Uterus (tissue), 4 donors: ENCODE results near the gene FAM83D. TPM values are rescaled to one million over a fixed set of nuclear protein-coding genes. Genes with fewer than 3 reads are reported as not detected.

Source experiments
- DNase-seq, 2 donors: peaks; one replicate each; pipeline ENCODE4 v3.0.0-alpha.2; 2019 to 2020
- H3K27ac ChIP-seq, 2 donors: fragments of 200-600 bp; sonication (generic); 1 replicate in 1 of 2; 2 replicates in 1 of 2; pipeline ENCODE4 v1.5.1; 2016 to 2018
- H3K27me3 ChIP-seq, 2 donors: fragments of 200-600 bp; sonication (generic); one replicate each; pipeline ENCODE4 v1.5.1; 2018 to 2019; ENCODE audit warnings: control low read depth in 1 of 2
- H3K36me3 ChIP-seq, 2 donors: fragments of 200-600 bp; sonication (generic); one replicate each; pipeline ENCODE4 v1.5.1; 2019; ENCODE audit warnings: control low read depth in 1 of 2
- H3K4me1 ChIP-seq, 2 donors: fragments of 200-600 bp; sonication (generic); one replicate each; pipeline ENCODE4 v1.5.1; 2018 to 2019; ENCODE audit warnings: control low read depth in 1 of 2
- H3K4me3 ChIP-seq, 2 donors: fragments of 200-600 bp; sonication (generic); 1 replicate in 1 of 2; 2 replicates in 1 of 2; pipeline ENCODE4 v1.5.1; 2018 to 2019; ENCODE audit warnings: mild to moderate bottlenecking in 1 of 2
- H3K9me3 ChIP-seq, 2 donors: fragments of 200-600 bp; sonication (generic); one replicate each; pipeline ENCODE4 v1.5.1; 2019; ENCODE audit warnings: control low read depth in 1 of 2
- CTCF ChIP-seq, 4 experiments: fragments of 200-600 bp in 2 of 4; fragments of 450-650 bp in 2 of 4; sonication (generic) in 2 of 4; IDR thresholded peaks; one replicate each; pipeline ENCODE4 v1.5.1; 2016 to 2019; ENCODE audit warnings: antibody characterized with exemption in 4 of 4, mild to moderate bottlenecking in 2 of 4, moderate library complexity in 1 of 4
- POLR2A ChIP-seq, 2 donors: fragments of 450-650 bp; IDR thresholded peaks; one replicate each; pipeline ENCODE4 v1.6.1; 2016; ENCODE audit warnings: antibody characterized with exemption in 2 of 2, mild to moderate bottlenecking in 1 of 2, moderate library complexity in 1 of 2
- intact Hi-C: fragments of 100-400 bp; cut with DNase I; formaldehyde crosslinking; loops from one replicate; pipeline ENCODE4 v1.15.1; 2023; ENCODE audit warnings: low total_unique reads
- total RNA-seq, 4 donors: library from RNA; depleted of rRNA in 3 of 4; stranded (reverse); fragments of >200 nt in 3 of 4; gene quantifications; one replicate each; pipeline versions ENCODE4 v1.1.0 to v1.2.4, GENCODE V29; 2014 to 2023
- donor health status: DM: yes; HTN: yes; CAD: no.

Gene FAM83D
- total RNA-seq, 4 donors from 2014 or later, result 0.61 to 15.1 TPM; not detected in 2

GRCh38 chr20:38926934-38927616 lies 858 bp downstream of the FAM83D start:
- H3K27ac ChIP-seq, result no peak overlapping the region
- H3K36me3 ChIP-seq, result no peaks in the 10 kb centered on the region
- DNase-seq, result no peak
- no peaks in the 10 kb centered on the region for H3K9me3 ChIP-seq
- TF ChIP-seq POLR2A (IDR thresholded peaks at IDR 0.05) (no peak), CTCF (IDR thresholded peaks at IDR 0.05) (no peak)
- intact Hi-C loops, result no loop called here
- peaks cover 0 to 6% of the 10 kb centered on the region in 2 donors for H3K4me1 ChIP-seq
- H3K4me3 ChIP-seq, result peak overlapping the region; percentile 33 to 39
- H3K27me3 ChIP-seq, result no peaks in the 10 kb centered on the region

- Histone ChIP-seq H3K4me3 (no peak overlapping the region), H3K9me3 (no peaks in the 10 kb centered on the region), H3K27ac (no peak overlapping the region), H3K36me3 (no peaks in the 10 kb centered on the region), H3K4me1 (peaks cover 0 to 6% of the 10 kb centered on the region in 2 donors), H3K27me3 (no peaks in the 10 kb centered on the region)
- no peak for DNase-seq
- TF ChIP-seq POLR2A (IDR thresholded peaks at IDR 0.05) (no peak), CTCF (IDR thresholded peaks at IDR 0.05) (no peak)
- intact Hi-C loops, result no loop called here
These were observed 1.8 kb downstream of the FAM83D start for GRCh38 chr20:38927902-38928578.

GRCh38 chr20:38930242-38930569 lies 4.0 kb downstream of the FAM83D start:
- H3K9me3 ChIP-seq, result no peaks in the 10 kb centered on the region
- TF ChIP-seq CTCF (IDR thresholded peaks at IDR 0.05), result no peak
- no peak for TF ChIP-seq POLR2A (IDR thresholded peaks at IDR 0.05)
- H3K36me3 ChIP-seq, result no peaks in the 10 kb centered on the region
- no peak overlapping the region for H3K27ac ChIP-seq
- peaks cover 0 to 6% of the 10 kb centered on the region in 2 donors for H3K4me1 ChIP-seq
- no peak for DNase-seq
- no peak overlapping the region for H3K4me3 ChIP-seq
- intact Hi-C loops, result no loop called here
- H3K27me3 ChIP-seq, result no peaks in the 10 kb centered on the region

- intact Hi-C loops, result no loop called here
- H3K36me3 ChIP-seq, result no peaks in the 10 kb centered on the region
- H3K9me3 ChIP-seq, result no peaks in the 10 kb centered on the region
- TF ChIP-seq POLR2A (IDR thresholded peaks at IDR 0.05) (no peak), CTCF (IDR thresholded peaks at IDR 0.05) (no peak)
- H3K27ac ChIP-seq, result no peak overlapping the region
- H3K4me1 ChIP-seq, result peaks cover 0 to 1% of the 10 kb centered on the region in 2 donors
- no peak overlapping the region for H3K4me3 ChIP-seq
- DNase-seq, result no peak
- no peaks in the 10 kb centered on the region for H3K27me3 ChIP-seq
These were observed 5.8 kb downstream of the FAM83D start for GRCh38 chr20:38931984-38932383.

- Histone ChIP-seq H3K9me3 (no peaks in the 10 kb centered on the region), H3K4me3 (no peak overlapping the region), H3K27me3 (no peaks in the 10 kb centered on the region), H3K27ac (no peak overlapping the region), H3K36me3 (no peaks in the 10 kb centered on the region), H3K4me1 (no peaks in the 10 kb centered on the region)
- no peak for DNase-seq
- intact Hi-C loops, result no loop called here
- TF ChIP-seq CTCF (IDR thresholded peaks at IDR 0.05) (no peak), POLR2A (IDR thresholded peaks at IDR 0.05) (no peak)
These were observed 6.4 kb downstream of the FAM83D start for GRCh38 chr20:38932457-38933120.
